CD4-positive, alpha-beta T cell treated with Interleukin-15 for 1 hour (primary cell): ENCODE data around the gene TIE1.

Experiments used
- DNase-seq: peaks from one replicate; pipeline ENCODE4 v3.0.0-alpha.2; 2020

Gene TIE1

DNA sequence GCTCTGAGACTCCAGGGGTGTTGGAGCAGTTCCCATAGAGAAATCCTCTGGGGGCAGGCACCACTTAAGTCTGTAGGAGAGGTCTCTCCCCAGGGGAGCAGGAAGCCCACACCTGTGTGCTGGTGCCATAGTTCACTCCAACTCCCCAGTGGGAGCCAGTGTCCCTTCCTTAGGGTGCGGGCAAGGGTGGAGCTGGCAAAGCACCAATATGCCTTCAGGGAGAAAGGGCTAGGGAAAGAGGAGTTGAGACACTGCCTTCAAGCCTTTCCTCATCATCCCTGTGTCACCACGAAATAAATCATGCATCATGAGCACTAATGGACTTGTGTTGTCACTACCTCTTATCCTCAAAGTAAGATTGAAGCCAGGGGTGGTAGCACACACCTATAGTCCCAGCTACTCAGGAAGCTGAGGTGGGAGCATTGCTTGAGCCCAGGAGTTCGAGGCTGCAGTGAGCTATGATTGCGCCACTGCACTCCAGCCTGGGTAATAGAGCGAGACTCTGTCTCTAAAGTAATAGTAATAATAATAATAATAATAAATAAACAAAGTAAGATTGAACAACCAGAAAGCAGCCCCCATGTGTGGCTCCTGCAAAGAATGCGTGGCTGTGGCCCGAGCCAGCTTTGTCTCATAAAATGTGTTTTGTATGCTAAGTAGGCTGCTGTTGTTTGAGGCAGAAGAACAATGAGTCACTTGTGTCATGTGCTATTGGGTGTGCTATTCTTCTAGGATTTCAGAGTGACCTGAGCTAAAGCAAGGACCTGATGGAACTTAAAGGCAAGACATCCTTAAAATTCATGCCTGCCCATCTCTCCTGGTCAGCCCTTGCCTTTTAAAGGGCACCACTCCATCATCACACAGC, 6.7 kb upstream of the TIE1 start:
- no peak for DNase-seq

GRCh38 chr1:43294761-43295160, 6.0 kb upstream of the TIE1 start:
- no peak for DNase-seq

GRCh38 chr1:43296207-43296606, 4.6 kb upstream of the TIE1 start:
- no peak for DNase-seq

DNA sequence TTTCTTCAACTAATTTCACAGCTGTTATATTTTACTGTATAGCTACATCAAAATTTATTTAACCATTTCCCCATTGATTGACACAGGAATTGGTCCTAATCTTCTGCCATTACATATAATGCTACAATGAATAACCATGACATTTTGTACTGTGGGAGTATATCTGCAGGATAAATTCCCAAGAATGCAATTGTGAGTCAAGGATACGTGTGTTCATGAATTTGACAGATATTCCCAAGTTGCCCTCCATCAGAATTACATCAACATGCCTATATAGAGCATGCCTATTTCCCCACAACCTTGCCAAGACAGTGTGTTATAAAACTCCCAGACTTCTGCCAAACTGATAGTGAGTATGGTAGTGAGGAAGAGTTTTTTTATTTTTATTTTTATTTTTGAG, 2.7 kb upstream of the TIE1 start:
- no peak for DNase-seq

DNA sequence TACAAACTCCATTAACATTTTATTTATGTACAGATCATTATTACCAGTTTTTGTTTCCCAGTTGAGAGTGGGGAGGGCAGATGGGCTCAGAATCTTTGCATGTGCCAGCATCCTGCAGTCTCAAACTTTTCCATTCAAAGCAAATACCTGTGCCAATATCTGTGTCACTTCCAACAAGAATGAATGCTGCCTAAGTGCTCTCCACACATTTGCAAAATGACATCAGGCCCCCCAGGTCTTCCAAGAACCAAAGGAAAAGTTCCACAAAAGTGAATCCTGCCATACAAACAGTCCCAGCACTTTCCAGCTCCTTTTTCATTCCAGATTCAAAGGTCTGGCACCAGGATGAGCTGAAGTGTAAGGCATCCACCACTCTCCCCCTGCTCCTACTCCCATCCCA, 1.7 kb upstream of the TIE1 start:
- no peak for DNase-seq

DNA sequence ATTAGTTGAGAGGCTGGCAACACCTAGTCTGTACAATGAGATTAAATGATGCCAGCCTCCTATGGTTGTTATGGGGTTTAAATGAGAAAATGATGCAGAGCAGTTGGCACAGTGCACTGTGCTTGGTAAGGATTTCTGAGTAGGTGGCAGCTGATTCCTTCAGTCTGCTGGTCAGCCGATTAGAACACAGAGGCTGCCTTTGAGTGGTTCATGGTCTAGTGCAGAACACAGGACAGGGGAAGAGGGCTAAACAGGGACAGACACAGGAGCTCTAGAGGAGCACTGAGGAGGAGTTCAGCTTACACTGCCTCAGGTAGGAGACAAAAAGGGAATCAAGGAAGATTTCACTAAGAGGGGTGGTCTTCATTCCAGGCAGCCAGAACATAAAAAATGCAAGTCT, 1.4 kb downstream of the TIE1 start:
- no peak for DNase-seq

DNA sequence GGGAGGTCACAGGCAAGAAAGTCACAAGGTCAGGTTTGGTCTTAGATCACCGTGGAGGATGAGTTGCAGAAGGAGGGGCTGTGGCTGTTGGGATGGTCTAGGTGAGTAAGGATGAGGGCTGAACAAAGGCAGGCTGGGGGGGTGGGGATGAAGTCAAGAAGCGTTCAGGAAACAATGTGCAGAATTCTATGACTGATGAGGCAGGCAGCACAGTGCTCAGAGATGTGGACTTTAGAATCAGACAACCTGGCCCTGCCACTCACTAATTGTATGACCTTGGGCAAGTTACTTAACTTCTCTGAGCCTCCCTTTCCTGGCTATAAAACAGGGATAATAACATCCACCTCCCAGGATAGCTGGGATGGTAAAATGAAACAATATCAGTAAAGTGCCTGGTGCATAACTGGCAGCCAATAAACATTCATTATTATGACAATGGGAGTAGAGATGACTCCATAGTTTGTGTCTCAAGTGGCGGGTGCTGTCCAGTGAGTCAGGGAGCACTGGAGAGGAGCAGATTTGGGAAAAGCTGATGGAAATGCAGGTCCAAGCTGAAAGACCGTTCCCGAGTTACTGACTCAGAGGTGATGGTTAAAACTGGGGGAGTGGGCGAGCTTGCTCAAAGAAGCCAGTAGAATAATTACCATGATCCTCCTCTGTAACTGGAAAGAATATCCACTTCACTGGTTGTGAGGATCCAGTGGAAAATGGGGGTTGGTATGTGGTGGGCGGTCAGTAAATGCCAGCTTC, 2.1 kb downstream of the TIE1 start:
- no peak for DNase-seq

DNA sequence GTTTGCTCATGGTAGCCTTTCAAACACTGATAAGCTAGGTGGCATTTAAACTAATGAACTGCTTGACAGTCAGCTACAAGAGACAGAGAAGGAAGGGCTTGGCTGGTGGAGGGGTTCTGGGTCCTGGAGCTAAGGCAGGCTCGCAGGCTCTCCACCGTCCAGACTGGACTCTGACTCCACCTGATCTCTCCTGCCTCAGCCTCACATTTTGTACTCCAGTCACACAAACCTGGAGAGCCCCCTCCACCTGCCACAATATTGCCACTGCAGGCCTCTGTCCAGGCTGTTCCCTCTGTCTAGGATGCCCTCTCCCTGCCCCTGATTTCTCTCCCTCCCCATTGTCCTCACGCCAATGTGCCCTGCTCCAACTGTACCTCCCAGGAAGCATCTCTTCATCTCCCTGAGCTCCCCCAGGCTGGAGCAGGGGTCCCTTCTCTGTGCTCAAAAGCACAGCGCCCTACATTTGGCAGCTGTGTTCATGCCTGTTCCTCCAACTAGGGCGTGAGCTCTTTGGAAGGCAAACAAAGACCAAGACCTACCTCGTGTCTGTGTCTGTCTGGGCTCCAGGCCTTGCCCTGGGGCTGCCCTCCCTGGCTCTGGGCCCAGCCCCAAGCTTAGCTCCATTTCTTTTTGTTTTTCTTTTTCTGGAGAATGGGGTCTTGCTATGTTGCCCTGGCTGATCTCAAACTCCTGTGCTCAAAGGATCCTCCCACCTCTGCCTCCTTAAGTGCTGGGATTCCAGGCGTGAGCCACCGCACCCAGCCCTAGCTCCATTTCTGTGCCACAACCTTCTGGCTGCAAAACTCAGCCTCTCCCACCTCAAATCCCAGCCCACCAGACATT, 2.9 kb downstream of the TIE1 start:
- no peak for DNase-seq

- DNase-seq = no peak
Measured at GRCh38 chr1:43304314-43304681, 3.5 kb downstream of the TIE1 start.

DNA sequence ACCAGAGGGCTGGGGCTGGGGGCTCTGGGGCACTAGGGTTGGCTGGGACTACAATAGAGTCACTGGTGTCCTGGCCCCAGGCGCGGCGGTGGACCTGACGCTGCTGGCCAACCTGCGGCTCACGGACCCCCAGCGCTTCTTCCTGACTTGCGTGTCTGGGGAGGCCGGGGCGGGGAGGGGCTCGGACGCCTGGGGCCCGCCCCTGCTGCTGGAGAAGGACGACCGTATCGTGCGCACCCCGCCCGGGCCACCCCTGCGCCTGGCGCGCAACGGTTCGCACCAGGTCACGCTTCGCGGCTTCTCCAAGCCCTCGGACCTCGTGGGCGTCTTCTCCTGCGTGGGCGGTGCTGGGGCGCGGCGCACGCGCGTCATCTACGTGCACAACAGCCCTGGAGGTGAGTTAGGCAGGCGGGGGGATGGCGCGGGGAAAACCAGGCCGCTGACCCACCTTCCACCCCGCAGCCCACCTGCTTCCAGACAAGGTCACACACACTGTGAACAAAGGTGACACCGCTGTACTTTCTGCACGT, 4.1 kb downstream of the TIE1 start:
- DNase-seq = no peak

DNA sequence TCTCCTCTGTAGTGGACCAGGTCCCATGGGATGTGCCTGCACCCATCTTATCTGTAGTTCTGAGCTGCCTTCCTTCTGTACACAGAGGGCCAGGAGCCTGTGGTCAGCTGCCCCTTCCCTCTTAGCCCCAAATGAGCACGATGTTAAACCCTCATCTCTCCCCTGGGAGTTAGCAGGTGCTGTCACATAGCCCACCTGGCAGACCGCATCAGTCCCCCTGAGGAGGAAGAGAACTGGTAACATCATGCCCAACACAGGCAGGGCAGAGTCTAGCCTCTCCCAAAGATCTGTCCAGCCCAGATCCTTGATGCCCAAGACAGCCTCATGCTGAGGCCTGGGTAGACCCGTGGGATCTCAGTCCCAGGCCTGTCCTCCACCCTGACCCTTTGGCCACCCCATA, 4.7 kb downstream of the TIE1 start:
- DNase-seq = no peak

- no peak for DNase-seq
Measured at GRCh38 chr1:43305926-43306687, 5.3 kb downstream of the TIE1 start.

DNA sequence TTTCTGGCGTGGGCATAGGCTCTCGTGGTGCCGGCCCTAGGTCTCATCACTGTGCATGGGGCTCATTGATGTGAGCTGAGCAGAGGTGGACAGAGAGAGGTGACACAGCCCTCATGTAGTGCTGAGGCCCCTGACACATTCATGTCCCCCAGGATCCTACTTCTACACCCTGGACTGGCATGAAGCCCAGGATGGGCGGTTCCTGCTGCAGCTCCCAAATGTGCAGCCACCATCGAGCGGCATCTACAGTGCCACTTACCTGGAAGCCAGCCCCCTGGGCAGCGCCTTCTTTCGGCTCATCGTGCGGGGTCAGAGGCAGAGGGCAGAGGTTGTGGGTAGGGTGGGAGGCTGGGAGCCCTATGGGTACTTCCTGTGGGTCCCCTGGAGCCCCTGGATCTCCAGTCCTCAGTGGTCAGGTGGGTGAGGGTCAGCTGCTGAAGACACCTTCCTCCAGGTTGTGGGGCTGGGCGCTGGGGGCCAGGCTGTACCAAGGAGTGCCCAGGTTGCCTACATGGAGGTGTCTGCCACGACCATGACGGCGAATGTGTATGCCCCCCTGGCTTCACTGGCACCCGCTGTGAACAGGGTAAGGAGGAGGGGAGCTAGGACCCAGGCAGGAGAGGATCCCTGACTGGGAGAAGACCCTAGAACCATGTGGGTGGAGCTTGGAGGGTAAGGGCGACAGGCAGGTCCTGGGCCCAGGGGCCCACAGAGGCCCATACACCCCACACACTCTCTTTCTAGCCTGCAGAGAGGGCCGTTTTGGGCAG, 6.1 kb downstream of the TIE1 start:
- DNase-seq = no peak

- no peak for DNase-seq
Measured at GRCh38 chr1:43307458-43308158, 6.8 kb downstream of the TIE1 start.

GRCh38 chr1:43308635-43309404, 8.0 kb downstream of the TIE1 start:
- DNase-seq = no peak

DNA sequence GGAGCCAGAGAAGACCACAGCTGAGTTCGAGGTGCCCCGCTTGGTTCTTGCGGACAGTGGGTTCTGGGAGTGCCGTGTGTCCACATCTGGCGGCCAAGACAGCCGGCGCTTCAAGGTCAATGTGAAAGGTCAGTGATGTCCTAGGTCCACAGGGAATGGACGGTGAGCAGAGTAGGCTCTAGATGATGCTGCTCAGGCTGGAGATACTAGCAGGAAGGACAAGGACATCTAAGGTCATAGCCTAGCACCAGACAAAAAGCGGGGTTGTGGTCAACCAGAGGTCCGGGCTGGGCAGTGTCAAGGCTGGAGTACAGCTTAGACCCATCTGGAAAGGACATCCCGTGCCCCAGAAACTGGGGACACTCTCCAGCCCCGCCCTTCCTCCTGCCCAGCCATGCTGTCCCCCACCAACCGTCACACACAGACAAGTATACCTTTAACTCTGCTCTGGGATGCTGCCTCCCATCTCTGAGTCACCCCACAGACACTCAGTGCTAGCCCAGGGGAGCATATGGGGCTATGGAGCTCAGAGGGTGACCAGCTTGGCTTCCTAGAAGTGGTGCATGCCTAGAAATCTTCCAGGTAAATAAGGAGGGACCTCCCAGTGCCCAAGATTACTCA, 8.7 kb downstream of the TIE1 start:
- DNase-seq = no peak

GRCh38 chr1:43311521-43311920, 10.7 kb downstream of the TIE1 start:
- no peak for DNase-seq

GRCh38 chr1:43312212-43312623, 11.4 kb downstream of the TIE1 start:
- no peak for DNase-seq

DNA sequence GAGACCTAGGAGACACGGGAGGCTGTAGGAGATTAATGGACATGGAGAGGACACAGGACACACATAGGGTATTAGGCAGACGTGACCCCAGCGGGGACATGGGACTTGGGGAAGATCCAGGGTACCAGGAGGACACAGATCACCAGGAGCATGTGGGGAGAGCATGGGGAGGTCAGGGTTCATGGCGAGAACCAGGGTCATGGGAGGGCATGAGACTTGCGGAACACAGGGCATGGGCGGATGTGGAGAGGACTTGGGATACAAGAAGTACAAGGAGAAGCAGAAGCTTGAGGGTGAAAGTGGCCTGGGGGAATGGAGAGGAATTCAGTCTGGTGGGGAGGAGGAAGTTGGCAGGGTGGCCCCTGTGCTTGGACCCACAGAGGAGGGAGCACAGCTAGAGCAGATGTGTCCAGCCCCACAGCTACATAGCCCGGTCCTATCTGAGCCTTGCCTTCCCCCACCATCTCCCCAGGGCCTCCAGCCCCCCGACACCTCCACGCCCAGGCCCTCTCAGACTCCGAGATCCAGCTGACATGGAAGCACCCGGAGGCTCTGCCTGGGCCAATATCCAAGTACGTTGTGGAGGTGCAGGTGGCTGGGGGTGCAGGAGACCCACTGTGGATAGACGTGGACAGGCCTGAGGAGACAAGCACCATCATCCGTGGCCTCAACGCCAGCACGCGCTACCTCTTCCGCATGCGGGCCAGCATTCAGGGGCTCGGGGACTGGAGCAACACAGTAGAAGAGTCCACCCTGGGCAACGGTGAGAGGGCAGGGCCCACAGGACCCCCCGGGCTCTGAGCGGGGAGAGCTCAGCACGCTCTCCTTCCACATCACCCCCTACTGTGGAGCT, 12.1 kb downstream of the TIE1 start:
- no peak for DNase-seq
